Caco-2 (cell line): Measurements from ENCODE around the gene S100A6. TPM values are rescaled to one million over a fixed set of nuclear protein-coding genes. Genes with fewer than 3 reads are reported as not detected.
A peak's percentile ranks its signal among the peaks of the same experiment; 100 is the strongest.
"Not testable (repeated sequence)": the region's sequence is repeated elsewhere in the genome, so short reads cannot be mapped to it uniquely, and the experiment has no call there.

Experiments used
- Bru-seq: library from RNA; stranded (reverse); fragments of 400-500 nt; gene quantifications from one replicate; lab custom pipeline; 2021; lab: Mats Ljungman, UMichigan
- BruChase-seq, 2 experiments: library from RNA; stranded (reverse); fragments of 400-500 nt; gene quantifications; one replicate each; lab custom pipeline; 2021; lab: Mats Ljungman, UMichigan
- BruUV-seq: library from RNA; stranded (reverse); fragments of 400-500 nt; replicated peaks from 2 replicates; lab custom pipeline; 2021; lab: Mats Ljungman, UMichigan
- CTCF ChIA-PET: fragments of 300-600 bp; sonication (Branson Sonifier 250); formaldehyde crosslinking; loops from one replicate; lab custom pipeline; 2022; ENCODE audit warnings: antibody characterized with exemption; lab: Charles Lee
- POLR2A ChIA-PET: fragments of 300-600 bp; sonication (Branson Sonifier 250); formaldehyde crosslinking; loops from one replicate; lab custom pipeline; 2022; ENCODE audit warnings: antibody characterized with exemption; lab: Charles Lee
- DNase-seq, 2 experiments: peaks; one replicate each; pipeline versions ENCODE4 v3.0.0 to v3.0.0-alpha.2; 2020 to 2022
- H3K27me3 ChIP-seq: replicated peaks from 2 replicates; pipeline ENCODE4 v1.6.0; 2011; ENCODE audit warnings: low read length; ENCODE audit not compliant: control insufficient read depth, insufficient read depth
- H3K36me3 ChIP-seq: 2 replicates; pipeline ENCODE4 v1.5.1; 2011; ENCODE audit warnings: low read length; ENCODE audit not compliant: control insufficient read depth, insufficient read depth
- H3K4me1 ChIP-seq: fragments of 250-450 bp; sonication (Bioruptor Pico); 2 replicates; pipeline ENCODE4 v1.5.1; 2020; ENCODE audit warnings: mild to moderate bottlenecking
- H3K4me3 ChIP-seq: 2 replicates; pipeline ENCODE4 v1.5.1; 2011; ENCODE audit warnings: low read depth, mild to moderate bottlenecking, control low read depth, low read length
- H3K9me3 ChIP-seq: fragments of 250-450 bp; sonication (Bioruptor Pico); 2 replicates; pipeline ENCODE4 v1.5.1; 2020; ENCODE audit warnings: mild to moderate bottlenecking, moderate library complexity
- H3K27ac Mint-ChIP-seq: one replicate; pipeline ENCODE4 v1.8.0; 2022; ENCODE audit warnings: mixed read lengths; ENCODE audit not compliant: unreplicated experiment
- H3K27me3 Mint-ChIP-seq: one replicate; pipeline ENCODE4 v1.8.0; 2022; ENCODE audit warnings: mixed read lengths; ENCODE audit not compliant: insufficient read depth, unreplicated experiment
- H3K36me3 Mint-ChIP-seq: one replicate; pipeline ENCODE4 v1.8.0; 2022; ENCODE audit warnings: mild to moderate bottlenecking, mixed read lengths; ENCODE audit not compliant: insufficient read depth, unreplicated experiment
- H3K4me1 Mint-ChIP-seq: one replicate; pipeline ENCODE4 v1.8.0; 2022; ENCODE audit warnings: low read depth, mixed read lengths; ENCODE audit not compliant: unreplicated experiment
- H3K4me3 Mint-ChIP-seq: one replicate; pipeline ENCODE4 v1.8.0; 2022; ENCODE audit warnings: mild to moderate bottlenecking, moderate library complexity, mixed read lengths; ENCODE audit not compliant: unreplicated experiment
- H3K9me3 Mint-ChIP-seq: one replicate; pipeline ENCODE4 v1.8.0; 2022; ENCODE audit warnings: mixed read lengths; ENCODE audit not compliant: unreplicated experiment
- CTCF ChIP-seq, 2 experiments: fragments of 200-600 bp in 1 of 2; IDR thresholded peaks; 1 replicate in 1 of 2; 2 replicates in 1 of 2; pipeline versions ENCODE4 v1.5.1 to v1.8.0; 2011 to 2022; ENCODE audit warnings: antibody characterized with exemption in 1 of 2, control low read depth in 1 of 2, inconsistent platforms in 1 of 2, low read depth in 1 of 2, low read length in 1 of 2, mild to moderate bottlenecking in 1 of 2, moderate library complexity in 1 of 2; ENCODE audit not compliant: insufficient read depth in 1 of 2, severe bottlenecking in 1 of 2, unreplicated experiment in 1 of 2
- intact Hi-C: fragments of 100-400 bp; cut with micrococcal nuclease; formaldehyde crosslinking; loops from one replicate; pipeline ENCODE4 v1.10.0; 2022; ENCODE audit not compliant: unreplicated experiment
- long read RNA-seq: library from polyadenylated mRNA; stranded (forward); transcript quantifications from one replicate; pipeline ENCODE4 v2.0.0, GENCODE V29; 2022
- total RNA-seq: library from RNA; stranded (reverse); gene quantifications from 2 replicates; pipeline ENCODE4 v1.2.3, GENCODE V29; 2022

S100A6 gene
- total RNA-seq (416 and 432 TPM in 2 replicates), Bru-seq, nascent RNA (percentile 92 among the genes with signal in this experiment), BruChase-seq, experiment 1, labeled RNA remaining after a 2-hour chase (percentile 93 among the genes with signal in this experiment), BruChase-seq, experiment 2, labeled RNA remaining after a 6-hour chase (percentile 95 among the genes with signal in this experiment)
- long read RNA-seq, transcript S100A6-201 (3 exons, 665 nt) = major isoform, 480 of 512 reads
- long read RNA-seq, transcript S100A6-205 (3 exons, 673 nt) = minor isoform, 15 of 512 reads
- long read RNA-seq, partial matches to known transcripts = 5 of 512 reads
- long read RNA-seq, other reads (novel, unspliced or antisense) = 12 of 512 reads

DNA sequence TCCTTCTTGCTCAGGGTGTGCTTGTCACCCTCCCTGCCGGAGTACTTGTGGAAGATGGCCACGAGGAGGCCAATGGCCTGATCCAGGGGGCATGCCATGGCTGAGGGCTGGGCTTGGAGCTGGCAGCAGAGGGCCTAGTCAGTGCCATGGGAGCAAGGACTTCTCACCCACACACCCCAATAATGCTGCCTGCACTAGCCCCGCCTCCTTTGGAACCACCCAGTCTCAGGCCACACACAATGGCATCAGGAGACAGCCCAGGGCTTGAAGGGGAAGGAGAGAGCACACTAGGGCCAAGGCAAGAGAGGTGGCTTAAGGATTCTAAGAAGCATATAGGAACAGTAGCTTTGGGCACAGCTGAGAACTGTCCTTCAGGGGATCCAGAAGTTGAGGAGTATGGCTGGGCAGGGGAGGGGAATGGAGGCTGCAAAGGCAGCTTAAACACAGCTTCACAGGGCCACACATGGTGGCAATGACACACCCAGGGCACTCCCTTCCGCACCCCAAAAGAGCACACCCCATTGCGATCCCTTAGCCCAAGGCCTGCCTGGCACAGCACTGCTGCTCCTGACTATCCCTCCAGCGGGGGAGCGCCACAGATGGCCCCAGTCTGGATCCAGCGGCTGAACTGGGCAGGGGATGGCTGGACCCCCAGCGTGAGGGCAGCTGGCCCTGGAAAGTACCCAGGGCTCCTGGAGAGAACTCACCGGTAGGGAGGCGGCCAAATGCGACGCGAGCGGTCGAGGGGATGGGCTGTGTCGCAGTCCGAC lies at the start of gene S100A6:
Gene S100A6 (minus strand): TSS at position 750 of the 770 bp plus-strand sequence. CDS start 652 bp downstream, at position 98.
- intact Hi-C loops = no loop called here
- CTCF ChIA-PET = interaction anchor here (0.6 to 1.9 kb wide), 11 partner anchors 9 to 92 kb away, joined by 3 to 9 read pairs (median 5); partner anchors contain the start of genes S100A13, S100A14 and S100A4
- Mint-ChIP-seq H3K4me1 (peaks cover 31% of the 10 kb centered on the region), H3K27me3 (no peaks in the 10 kb centered on the region), H3K4me3 (peak within 1 kb of the TSS; percentile 95), H3K36me3 (peaks cover 21% of the 10 kb centered on the region), H3K9me3 (no peaks in the 10 kb centered on the region), H3K27ac (peak within 1 kb of the TSS; percentile 94)
- BruUV-seq = TSS peak; percentile 79
- no peak for DNase-seq
- POLR2A ChIA-PET = interaction anchor here (0.6 to 2.0 kb wide), 9 partner anchors 9 to 96 kb away, joined by 3 to 13 read pairs (median 4); partner anchors contain the start of gene S100A13
- no peak for TF ChIP-seq CTCF (IDR thresholded peaks at IDR 0.05; ENCODE audit: insufficient read depth in 1 of 2, low read depth in 1 of 2, low read length in 1 of 2, severe bottlenecking in 1 of 2, unreplicated experiment in 1 of 2)
- Histone ChIP-seq H3K27me3 (no peaks in the 10 kb centered on the region), H3K4me3 (peak within 1 kb of the TSS; percentile 44), H3K36me3 (no peaks in the 10 kb centered on the region; the same call in 1 of the 2 replicates), H3K4me1 (peaks cover 37% of the 10 kb centered on the region), H3K9me3 (no peaks in the 10 kb centered on the region)

GRCh38 chr1:153585006-153585405 lies 49.2 kb upstream of the S100A6 start:
- H3K4me1 ChIP-seq = peaks cover 34% of the 10 kb centered on the region
- peaks cover 32% of the 10 kb centered on the region for H3K4me1 Mint-ChIP-seq
- H3K9me3 Mint-ChIP-seq = no peaks in the 10 kb centered on the region
- ChIA-PET POLR2A (no interaction called here), CTCF (no interaction called here)
- no TSS peak for BruUV-seq
- no peak overlapping the region for H3K4me3 Mint-ChIP-seq
- intact Hi-C loops = no loop called here
- no peak overlapping the region for H3K27ac Mint-ChIP-seq
- no peak for DNase-seq
- no peaks in the 10 kb centered on the region for H3K9me3 ChIP-seq
- no peaks in the 10 kb centered on the region for H3K36me3 ChIP-seq
- H3K36me3 Mint-ChIP-seq = no peaks in the 10 kb centered on the region
- no peaks in the 10 kb centered on the region for H3K27me3 Mint-ChIP-seq
- TF ChIP-seq CTCF (IDR thresholded peaks at IDR 0.05; ENCODE audit: insufficient read depth in 1 of 2, low read depth in 1 of 2, low read length in 1 of 2, severe bottlenecking in 1 of 2, unreplicated experiment in 1 of 2) = no peak
- no peak overlapping the region for H3K4me3 ChIP-seq
- no peaks in the 10 kb centered on the region for H3K27me3 ChIP-seq

DNA sequence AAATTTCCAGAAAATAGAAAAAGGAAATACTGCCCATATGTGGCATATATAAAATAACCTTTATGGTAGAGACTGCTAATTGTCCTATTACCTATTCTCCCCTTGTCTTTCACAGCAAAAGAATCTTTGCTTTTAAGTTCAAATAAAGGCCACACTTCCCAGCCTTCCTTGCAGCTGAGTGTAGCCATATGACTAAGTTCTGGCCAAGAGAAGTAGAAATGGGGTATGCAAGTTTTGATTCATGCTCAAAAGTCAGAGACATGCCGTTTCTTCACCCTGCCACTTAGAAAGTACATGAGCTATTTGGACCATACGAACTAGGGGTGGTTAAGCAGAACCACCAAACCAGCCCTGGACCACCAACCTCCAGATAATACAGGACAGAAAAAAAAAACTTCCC lies 48.2 kb upstream of the S100A6 start:
- BruUV-seq = no TSS peak
- TF ChIP-seq CTCF (IDR thresholded peaks at IDR 0.05; ENCODE audit: insufficient read depth in 1 of 2, low read depth in 1 of 2, low read length in 1 of 2, severe bottlenecking in 1 of 2, unreplicated experiment in 1 of 2) = no peak
- Histone ChIP-seq H3K9me3 (no peaks in the 10 kb centered on the region), H3K27me3 (no peaks in the 10 kb centered on the region), H3K36me3 (no peaks in the 10 kb centered on the region), H3K4me1 (peaks cover 44% of the 10 kb centered on the region), H3K4me3 (no peak overlapping the region)
- intact Hi-C loops = no loop called here
- CTCF ChIA-PET = no interaction called here
- Mint-ChIP-seq H3K27me3 (no peaks in the 10 kb centered on the region), H3K9me3 (no peaks in the 10 kb centered on the region), H3K4me3 (no peak overlapping the region), H3K27ac (no peak overlapping the region), H3K4me1 (peaks cover 37% of the 10 kb centered on the region), H3K36me3 (peaks cover 5% of the 10 kb centered on the region)
- DNase-seq = no peak
- POLR2A ChIA-PET = no interaction called here

DNA sequence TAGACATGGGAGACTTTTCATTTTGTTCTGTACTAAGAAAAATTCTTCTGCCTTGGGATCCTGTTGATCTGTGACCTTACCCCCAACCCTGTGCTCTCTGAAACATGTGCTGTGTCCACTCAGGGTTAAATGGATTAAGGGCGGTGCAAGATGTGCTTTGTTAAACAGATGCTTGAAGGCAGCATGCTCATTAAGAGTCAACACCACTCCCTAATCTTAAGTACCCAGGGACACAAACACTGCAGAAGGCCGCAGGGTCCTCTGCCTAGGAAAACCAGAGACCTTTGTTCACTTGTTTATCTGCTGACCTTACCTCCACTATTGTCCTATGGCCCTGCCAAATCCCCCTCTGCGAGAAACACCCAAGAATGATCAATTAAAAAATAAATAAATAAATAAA lies 47.7 kb upstream of the S100A6 start:
- H3K27me3 ChIP-seq, H3K36me3 Mint-ChIP-seq, H3K27ac Mint-ChIP-seq, H3K9me3 Mint-ChIP-seq, H3K36me3 ChIP-seq, BruUV-seq, H3K27me3 Mint-ChIP-seq, H3K4me3 Mint-ChIP-seq, DNase-seq, POLR2A ChIA-PET, intact Hi-C loops, H3K9me3 ChIP-seq, CTCF ChIA-PET, H3K4me3 ChIP-seq: not testable (repeated sequence)
- peaks cover 39% of the 10 kb centered on the region for H3K4me1 Mint-ChIP-seq
- H3K4me1 ChIP-seq = peaks cover 47% of the 10 kb centered on the region
